ENCODE measurements around the gene CNTLN. TPM values are rescaled to one million over a fixed set of nuclear protein-coding genes. Genes with fewer than 3 reads are reported as not detected.

CNTLN gene
- total RNA-seq, 2 donors from 2014 or later: 2.4 to 2.6 TPM

DNA sequence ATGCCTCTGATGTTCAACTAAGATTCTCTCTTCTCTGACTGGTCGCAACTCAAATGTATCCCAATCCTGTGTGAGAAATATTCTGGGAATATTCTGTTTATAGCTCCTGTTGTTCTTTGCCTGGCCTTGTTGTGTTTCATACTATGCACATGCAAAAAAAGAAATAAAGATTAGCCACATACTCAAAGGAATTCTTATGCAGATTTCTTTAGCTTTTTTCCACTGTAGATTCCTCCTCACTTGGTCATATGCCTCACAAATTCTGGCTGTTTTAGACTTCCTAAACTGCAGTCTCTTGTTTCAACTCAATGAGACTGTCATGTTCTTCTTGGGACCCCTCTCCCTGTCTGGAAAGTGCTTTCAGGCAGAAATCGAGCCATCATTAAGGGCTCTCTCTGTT, 226.5 kb downstream of the CNTLN start:
- no peaks in the 10 kb centered on the region for H3K27me3 ChIP-seq
- H3K27ac ChIP-seq: no peak overlapping the region
- no peaks in the 10 kb centered on the region for H3K36me3 ChIP-seq
- H3K9ac ChIP-seq (ENCODE audit: low read depth in 2 of 2, low read length in 2 of 2): no peak overlapping the region
- intact Hi-C loops (cut with DNase I): no loop called here
- TF ChIP-seq, protein P1, sequence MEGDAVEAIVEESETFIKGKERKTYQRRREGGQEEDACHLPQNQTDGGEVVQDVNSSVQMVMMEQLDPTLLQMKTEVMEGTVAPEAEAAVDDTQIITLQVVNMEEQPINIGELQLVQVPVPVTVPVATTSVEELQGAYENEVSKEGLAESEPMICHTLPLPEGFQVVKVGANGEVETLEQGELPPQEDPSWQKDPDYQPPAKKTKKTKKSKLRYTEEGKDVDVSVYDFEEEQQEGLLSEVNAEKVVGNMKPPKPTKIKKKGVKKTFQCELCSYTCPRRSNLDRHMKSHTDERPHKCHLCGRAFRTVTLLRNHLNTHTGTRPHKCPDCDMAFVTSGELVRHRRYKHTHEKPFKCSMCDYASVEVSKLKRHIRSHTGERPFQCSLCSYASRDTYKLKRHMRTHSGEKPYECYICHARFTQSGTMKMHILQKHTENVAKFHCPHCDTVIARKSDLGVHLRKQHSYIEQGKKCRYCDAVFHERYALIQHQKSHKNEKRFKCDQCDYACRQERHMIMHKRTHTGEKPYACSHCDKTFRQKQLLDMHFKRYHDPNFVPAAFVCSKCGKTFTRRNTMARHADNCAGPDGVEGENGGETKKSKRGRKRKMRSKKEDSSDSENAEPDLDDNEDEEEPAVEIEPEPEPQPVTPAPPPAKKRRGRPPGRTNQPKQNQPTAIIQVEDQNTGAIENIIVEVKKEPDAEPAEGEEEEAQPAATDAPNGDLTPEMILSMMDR (IDR thresholded peaks at IDR 0.05): no peak
- no peak overlapping the region for H3K4me3 ChIP-seq
- no peak for DNase-seq
- H3K4me1 ChIP-seq: no peaks in the 10 kb centered on the region
- H3K9me3 ChIP-seq: no peaks in the 10 kb centered on the region

DNA sequence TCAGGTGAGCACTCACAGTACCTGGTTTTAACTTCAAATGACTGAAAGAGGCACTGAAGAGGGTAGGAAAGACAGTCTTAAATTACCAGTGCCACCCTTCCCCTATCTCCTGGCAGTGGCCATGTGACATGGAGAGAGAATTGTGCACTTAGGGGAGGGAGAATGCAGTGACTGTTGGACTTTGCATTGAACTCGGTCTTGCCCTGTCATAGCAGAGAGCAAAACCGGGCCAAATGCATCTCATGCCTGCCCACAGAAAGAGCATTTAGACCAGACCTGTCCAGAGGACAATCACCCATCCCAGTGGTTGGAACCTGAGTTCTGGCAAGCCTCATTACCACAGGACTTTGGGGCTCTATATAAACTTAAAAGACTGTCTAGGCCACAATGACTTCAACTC, 232.2 kb downstream of the CNTLN start:
- Histone ChIP-seq H3K9me3 (no peaks in the 10 kb centered on the region), H3K4me1 (no peaks in the 10 kb centered on the region), H3K4me3 (no peak overlapping the region), H3K36me3 (no peaks in the 10 kb centered on the region), H3K9ac (ENCODE audit: low read depth in 2 of 2, low read length in 2 of 2) (no peak overlapping the region), H3K27me3 (no peaks in the 10 kb centered on the region), H3K27ac (no peak overlapping the region)
- DNase-seq: no peak
- TF ChIP-seq, protein P1 (IDR thresholded peaks at IDR 0.05): no peak
- intact Hi-C loops (cut with DNase I): no loop called here

DNA sequence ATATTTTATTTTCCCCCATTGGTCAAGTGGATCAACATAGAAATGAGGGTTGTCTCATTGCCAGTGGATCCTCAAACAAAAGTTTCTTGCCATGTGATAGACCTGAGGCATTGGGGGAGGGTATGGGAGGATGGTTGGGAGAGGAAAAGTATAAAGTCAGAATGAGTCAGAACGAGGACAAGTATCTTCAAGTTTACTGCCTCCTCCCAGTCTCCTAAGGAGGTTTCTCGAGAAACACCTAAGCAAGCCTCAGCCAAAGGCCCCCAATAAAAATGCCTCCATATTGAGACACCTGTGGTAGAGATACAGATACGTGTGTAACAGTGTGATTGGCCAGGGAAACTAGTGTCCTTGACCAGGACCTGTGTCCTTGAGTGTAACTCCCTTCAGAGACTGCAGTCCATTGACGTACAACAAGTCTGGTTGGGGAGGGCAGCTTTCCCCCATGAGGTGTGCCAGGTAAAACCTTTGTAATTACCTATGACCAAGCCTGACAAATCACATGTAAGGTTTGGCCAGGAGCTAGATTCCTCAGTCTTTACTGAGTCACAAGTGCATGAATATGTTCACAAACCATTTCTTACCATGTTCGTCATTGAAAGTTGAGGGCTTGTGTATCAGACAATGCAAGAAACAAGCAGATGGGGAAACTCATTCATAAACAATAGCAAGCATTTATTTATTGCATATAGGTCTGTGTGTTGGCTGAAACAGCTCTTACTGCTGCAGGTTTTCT, 245.5 kb downstream of the CNTLN start:
- H3K4me1 ChIP-seq: no peaks in the 10 kb centered on the region
- no peak overlapping the region for H3K27ac ChIP-seq
- no peak overlapping the region for H3K9ac ChIP-seq (ENCODE audit: low read depth in 2 of 2, low read length in 2 of 2)
- no peaks in the 10 kb centered on the region for H3K36me3 ChIP-seq
- H3K27me3 ChIP-seq: no peaks in the 10 kb centered on the region
- no peak overlapping the region for H3K4me3 ChIP-seq
- no peaks in the 10 kb centered on the region for H3K9me3 ChIP-seq
- TF ChIP-seq, protein P1 (IDR thresholded peaks at IDR 0.05): no peak
- no peak for DNase-seq
- intact Hi-C loops (cut with DNase I): no loop called here

DNA sequence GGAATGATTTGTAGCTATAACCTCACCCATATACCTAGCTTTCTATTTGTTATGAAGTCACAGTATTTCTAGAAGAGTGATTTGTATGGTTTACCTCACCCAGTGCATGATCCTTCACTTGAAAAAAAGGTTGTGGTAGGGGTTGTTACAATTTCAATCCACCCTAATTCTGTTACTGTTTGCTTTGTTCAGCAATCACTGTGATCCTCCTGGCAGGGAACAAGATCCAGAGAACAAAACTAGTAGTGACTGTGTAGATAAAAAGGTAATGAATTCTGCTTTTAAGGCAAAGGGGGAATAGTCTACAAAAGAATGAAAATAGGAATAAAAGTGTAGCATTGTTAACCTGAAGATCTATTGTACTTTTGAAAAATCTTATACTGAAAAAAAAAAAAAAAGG, 252.7 kb downstream of the CNTLN start:
- TF ChIP-seq, protein P1 (IDR thresholded peaks at IDR 0.05): no peak
- no peaks in the 10 kb centered on the region for H3K4me1 ChIP-seq
- intact Hi-C loops (cut with DNase I): no loop called here
- H3K27me3 ChIP-seq: no peaks in the 10 kb centered on the region
- H3K9ac ChIP-seq (ENCODE audit: low read depth in 2 of 2, low read length in 2 of 2): no peak overlapping the region
- no peaks in the 10 kb centered on the region for H3K36me3 ChIP-seq
- H3K27ac ChIP-seq: no peak overlapping the region
- no peaks in the 10 kb centered on the region for H3K9me3 ChIP-seq
- no peak for DNase-seq
- H3K4me3 ChIP-seq: no peak overlapping the region

DNA sequence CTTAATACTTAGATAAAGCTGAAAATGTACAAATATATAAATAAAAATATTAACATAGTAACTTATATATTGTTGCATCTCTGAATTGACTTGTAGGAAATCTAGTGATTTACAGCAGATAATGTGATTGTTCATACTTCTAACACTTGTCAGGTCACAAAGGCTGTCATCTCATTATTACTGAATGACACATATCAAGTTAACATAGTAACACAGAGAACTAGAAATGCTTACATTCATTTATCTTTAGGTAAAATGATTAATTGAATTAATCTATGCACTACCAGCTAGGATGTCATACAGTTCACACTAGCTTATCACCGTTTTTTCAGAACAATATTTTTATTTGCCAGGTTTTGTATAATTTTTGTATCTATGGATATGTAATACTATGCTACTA, 254.2 kb downstream of the CNTLN start:
- TF ChIP-seq, protein P1 (IDR thresholded peaks at IDR 0.05): no peak
- Histone ChIP-seq H3K9ac (ENCODE audit: low read depth in 2 of 2, low read length in 2 of 2) (no peak overlapping the region), H3K27me3 (no peaks in the 10 kb centered on the region), H3K4me1 (no peaks in the 10 kb centered on the region), H3K9me3 (no peaks in the 10 kb centered on the region), H3K36me3 (no peaks in the 10 kb centered on the region), H3K27ac (no peak overlapping the region), H3K4me3 (no peak overlapping the region)
- no peak for DNase-seq
- intact Hi-C loops (cut with DNase I): no loop called here

Data from colonic mucosa (tissue), 4 donors.